Activated CD4-positive, alpha-beta T cell treated with anti-CD3 and anti-CD28 coated beads, Interleukin-2, Interleukin-6, amounts not matched to agents 100 ng/mL and 50 ng/mL, durations not matched to agents 16 hours and 8 hours (primary cell): ENCODE measurements around the gene CNP.

Experiments
- DNase-seq: peaks from one replicate; pipeline ENCODE4 v3.0.0-alpha.2; 2020

The CNP gene

DNA sequence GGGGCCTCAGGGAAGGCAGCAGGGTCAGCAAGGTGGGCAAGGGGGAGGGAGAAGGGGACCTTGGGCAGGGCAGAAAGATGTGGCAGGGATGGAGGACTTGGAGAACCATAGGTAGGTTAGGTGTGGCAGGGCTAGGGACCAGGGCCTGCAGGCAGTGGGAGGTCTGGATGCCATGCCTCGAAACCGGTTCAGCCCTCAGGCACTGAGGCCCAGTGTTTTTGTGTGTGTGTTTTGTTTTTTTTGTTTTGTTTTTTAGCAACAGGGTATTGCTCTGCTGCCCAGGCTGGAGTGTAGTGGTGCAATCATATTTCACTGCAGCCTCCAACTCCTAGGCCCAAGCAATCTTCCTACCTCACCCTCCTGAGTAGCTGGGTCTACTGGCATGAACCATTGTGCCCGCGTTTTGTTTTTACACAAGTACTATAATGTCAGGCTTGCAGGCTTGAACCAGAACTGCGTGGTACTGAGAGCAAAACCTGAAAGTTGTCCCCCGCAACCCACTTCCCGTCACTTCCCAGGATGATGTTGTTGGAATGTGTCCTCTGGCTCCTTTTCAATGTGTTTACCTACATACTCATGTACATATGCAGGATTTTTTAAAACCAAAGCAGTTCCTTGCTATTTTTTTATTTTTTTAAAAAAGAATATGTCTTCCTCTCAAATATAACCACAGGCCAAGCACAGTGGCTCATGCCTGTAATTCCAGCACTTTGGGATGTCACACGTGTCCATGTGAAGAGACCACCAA lies 23.8 kb upstream of the CNP start:
- DNase-seq = no peak

DNA sequence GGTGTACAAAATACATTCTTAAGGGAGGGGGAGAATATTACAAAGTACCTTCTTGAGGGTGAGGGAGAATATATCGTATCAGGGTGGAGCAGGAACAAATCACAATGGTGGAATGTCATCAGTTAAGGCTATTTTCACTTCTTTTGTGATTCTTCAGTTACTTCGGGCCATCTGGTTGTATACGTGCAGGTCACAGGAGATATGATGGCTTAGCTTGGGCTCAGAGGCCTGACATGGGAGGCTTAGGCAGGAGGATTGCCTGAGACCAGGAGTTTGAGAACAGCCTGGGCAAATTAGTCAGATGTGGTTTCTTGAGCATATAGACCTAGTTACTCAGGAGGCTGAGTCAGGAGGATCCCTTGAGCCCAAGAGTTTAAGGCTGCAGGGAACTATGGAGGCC lies 23.1 kb upstream of the CNP start:
- DNase-seq = no peak

DNA sequence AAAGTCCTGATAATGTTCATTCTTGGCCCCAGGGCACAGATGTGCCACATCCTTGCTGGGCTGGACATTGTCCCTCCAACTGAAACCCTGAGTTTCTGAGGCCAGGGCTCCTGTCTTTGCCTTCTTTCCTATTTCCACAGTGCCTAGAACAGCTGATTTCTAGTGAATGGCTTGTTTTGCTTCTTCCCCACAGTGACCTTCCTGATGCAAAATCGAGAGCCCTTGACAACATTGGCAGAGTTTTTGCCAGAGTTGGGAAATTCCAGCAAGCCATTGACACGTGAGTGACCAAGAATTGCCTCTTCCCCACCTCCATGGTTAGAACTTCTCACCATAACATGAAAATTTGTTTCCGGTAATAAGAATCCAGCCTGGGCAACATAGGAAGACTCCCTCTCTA lies 21.7 kb upstream of the CNP start:
- DNase-seq = no peak

DNA sequence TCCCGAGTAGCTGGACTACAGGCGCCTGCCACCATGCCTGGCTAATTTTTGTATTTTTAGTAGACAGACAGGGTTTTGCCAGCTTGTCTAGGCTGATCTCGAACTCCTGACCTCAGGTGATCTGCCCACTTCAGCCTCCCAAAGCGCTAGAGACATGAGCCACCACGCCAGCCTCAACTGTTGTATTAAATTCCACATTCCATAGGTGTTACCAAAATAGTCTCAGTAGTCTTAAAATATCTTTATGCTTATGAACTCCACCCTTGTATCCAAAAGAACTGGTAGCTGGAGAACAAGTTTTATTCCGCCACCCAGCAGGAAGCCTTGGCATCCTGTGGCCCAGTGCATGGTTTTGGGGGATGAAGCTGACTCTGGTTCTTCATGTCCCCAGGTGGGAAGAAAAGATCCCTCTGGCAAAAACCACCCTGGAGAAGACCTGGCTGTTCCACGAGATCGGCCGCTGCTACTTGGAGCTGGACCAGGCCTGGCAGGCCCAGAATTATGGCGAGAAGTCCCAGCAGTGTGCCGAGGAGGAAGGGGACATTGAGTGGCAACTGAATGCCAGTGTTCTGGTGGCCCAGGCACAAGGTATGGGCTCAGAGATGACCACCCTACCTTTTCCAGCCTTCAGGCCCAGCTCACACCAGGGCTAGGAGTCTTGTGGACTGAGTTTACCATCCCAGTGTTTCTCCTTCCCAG lies 17.7 kb upstream of the CNP start:
- no peak for DNase-seq

DNA sequence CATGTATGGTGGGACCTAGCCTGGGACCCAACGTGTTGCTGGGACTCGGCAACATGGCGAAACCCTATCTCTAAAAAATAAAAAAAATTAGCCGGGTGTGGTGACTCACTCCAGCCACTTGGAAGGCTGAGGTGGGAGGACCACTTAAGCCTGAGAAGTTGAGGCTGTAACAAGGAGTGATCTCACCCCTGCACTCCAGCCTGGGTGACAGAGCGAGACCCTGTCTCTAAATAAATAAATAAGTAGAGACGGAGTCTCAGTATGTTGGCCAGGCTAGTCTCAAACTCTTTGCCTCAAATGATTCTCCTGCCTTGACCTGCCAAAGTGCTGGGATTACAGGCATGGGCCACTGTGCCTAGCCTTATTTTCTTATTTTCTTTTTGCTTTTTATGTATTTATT lies 10.1 kb upstream of the CNP start:
- no peak for DNase-seq

DNA sequence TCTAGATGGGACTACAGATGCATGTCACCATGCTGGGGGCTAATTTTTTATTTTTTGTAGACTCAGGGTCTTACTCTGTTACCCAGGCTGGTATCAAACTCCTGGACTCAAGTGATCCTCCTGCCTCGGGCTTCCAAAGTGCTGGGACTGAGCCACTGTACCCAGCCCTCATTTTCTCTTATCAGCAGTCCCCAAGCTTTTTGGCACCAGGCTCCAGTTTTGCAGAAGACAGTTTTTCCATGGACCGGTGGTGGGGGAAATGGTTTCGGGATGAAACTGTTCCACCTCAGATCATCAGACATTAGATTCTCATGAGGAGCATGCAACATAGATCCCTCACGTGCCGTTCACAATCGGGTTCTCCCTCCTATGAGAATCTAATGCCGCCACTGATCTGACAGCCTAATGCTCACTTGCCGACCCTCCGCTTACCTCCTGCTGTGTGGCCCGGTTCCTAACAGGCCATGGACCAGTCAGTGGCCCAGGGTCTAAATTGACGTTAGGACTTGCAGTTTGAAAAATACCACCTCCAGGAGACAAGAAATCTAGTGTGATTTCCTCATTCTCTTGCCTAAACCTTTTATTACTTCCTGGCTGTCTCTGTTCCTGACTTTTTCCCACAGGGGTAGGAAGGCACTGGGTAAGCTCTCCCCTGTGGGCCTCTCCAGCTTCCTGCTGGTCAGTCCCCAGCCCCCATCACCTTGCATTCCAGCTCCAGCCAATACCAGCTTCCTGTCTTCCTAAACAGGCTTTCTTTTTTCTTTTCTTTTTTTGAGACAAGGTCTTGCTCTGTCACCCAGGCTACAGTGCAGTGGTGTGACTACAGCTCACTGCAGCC lies 9.3 kb upstream of the CNP start:
- no peak for DNase-seq

DNA sequence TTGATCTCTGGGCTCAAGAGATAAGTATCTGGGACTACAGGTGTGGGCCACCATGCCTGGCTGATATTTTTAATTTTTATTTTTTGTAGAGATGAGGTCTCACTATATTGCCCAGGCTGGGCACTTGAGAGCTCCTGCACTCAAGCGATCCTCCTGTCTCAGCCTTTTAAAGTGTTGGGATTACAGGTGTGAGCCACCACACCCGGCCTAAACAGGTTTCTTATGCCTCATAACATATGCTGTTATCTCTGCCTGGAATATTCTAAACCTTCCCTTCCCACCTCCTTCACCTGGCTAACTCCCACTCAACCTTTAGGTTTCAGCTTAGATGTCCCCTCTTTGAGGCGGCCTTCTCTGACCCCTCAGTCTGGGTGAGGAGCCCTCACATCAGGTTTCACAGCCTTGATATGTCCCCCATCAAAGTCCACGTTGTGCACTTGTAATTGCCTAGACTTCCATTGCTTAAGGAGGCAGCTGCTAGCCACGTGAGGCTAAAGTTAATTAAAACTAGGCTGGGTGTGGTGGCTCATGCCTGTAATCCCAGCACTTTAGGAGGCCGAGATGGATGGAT lies 8.6 kb upstream of the CNP start:
- no peak for DNase-seq

DNA sequence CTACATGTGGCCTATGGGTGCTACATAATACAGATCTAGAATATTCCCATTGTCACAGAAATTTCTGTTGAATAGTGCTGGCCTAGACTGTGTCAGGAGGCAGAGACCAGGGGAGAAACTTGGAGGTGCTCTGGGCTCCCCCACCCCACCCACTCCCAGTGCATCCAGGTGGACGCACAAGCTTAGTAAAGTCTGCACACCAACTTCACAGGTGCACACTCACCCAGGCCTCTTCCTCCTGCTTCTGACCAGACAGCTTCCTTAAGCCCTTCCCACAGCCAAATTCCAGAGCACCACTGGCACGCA lies 7.6 kb upstream of the CNP start:
- no peak for DNase-seq

DNA sequence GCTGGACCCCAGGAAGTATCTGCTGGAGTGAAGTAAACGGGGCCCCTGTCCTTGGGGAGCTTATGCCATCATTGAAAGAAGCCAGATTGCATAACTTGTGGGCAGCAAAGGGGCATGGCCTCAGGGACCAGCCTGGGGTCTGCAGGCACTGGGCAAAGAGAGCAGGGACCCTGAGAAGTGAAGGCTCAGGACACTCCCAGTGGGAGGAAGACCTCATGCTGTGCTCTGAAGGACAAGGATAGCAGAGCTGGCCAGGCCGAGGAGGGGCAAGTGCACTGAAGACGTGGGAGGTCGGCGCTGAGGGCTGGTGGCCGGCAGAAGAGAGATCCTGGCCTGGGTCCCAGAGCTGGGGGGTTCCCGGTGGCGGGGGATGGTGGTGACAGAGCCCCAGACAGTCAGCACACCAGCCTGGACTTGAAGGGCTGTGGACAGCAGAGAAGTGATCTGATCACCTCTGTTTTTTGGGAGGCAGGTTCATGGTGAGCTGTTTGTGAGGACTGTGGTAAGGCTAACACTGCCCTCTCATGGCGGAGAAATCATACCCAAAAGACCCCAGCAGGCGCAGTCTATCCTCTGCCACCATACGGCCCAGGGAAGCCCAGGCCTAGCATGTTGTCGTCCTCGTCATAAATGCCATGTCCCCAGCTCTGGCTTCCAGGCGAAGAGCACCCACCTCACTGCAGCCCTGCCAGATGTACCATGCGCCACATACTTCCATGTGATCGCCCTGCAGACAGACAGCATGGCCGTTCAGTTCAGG lies 7.1 kb upstream of the CNP start:
- no peak for DNase-seq

DNA sequence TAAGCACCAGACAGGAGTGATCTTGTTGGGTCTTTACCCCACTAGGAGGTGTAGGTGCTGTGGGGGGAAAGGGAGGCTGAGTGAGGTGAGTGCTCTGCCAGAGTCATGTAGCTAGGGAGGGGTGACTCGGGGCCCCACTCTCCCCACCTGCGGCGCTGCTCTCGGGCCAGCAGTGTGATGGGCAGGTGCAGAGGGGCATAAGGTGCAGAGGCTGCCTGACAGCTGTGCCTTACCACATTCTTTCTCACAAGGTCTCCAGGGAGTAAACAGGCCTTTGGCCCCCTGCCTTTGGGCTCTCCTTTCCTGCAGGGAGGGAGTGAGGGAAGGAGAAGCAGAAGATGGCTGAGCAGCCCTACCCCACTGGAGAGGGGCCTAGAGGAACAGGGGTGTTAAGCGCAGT lies 4.5 kb upstream of the CNP start:
- no peak for DNase-seq

DNA sequence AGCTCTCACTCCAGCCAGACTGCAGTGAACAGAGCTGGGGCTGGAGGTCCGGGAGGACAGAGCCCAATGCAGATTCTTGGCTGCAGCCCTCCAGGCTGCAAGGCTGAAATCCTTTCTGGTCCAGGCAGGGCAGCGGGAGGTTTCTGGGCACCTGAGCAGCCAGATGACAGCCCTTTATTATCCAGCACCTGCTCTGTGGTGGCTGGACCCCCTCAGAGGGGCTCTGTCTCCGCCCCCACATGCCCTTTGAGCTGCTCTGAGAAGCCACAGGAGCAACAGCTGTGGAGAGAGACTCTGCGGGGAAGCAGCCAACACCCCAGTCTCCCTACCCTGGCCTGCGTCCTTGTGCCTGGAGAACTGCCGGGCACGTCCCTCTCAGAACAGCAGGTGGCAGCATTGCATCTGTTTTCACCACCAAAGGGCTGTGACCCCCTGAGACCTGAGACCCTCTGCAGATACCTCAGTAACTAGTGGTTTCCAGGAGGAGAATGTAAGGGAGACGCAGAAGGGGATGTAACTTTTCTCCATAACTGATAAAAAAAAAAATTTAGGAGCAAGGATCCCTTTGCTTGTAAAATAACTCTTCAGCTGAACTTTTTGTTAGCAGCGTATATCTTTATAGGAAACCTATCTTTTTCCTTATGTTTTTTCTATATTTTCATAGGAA lies 3.7 kb upstream of the CNP start:
- peak; percentile 79 for DNase-seq

DNA sequence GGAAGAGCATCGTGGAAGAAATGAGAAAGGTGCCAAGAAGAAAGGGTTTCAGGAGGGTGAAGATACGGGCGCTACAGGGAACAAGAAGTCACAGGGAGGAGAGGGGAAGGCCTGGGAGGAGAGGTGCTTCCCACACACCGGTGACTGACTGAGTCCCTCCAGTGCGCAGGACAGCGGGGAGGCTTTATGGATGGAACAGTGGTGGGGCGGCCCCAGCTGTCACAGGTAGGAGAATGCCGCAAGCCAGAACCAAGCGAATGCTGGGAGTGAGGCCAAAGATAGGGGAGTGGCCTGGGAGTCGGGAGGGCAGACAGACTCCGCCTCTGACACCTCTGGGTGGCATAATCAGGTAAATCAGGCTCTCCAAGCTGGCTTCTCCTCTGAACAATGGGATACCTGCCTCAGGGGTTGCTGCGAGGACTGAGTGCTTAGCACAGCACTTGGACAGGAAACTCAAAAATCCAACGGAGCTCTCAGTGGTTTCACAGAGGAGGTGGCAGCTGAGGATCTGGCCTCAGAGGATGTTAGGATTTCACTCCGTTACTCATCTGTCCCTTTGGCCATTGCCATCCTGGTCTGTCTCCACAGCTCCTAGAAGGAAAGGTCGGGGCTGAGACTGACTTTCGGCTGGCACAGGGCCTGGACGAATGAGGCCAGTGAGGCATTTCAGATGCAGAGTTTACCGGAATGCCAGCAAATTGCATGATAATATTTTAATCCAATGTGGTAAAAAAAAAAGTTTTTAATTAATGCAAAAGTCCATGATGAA lies 717 bp upstream of the CNP start:
- DNase-seq = peak; percentile 74

DNA sequence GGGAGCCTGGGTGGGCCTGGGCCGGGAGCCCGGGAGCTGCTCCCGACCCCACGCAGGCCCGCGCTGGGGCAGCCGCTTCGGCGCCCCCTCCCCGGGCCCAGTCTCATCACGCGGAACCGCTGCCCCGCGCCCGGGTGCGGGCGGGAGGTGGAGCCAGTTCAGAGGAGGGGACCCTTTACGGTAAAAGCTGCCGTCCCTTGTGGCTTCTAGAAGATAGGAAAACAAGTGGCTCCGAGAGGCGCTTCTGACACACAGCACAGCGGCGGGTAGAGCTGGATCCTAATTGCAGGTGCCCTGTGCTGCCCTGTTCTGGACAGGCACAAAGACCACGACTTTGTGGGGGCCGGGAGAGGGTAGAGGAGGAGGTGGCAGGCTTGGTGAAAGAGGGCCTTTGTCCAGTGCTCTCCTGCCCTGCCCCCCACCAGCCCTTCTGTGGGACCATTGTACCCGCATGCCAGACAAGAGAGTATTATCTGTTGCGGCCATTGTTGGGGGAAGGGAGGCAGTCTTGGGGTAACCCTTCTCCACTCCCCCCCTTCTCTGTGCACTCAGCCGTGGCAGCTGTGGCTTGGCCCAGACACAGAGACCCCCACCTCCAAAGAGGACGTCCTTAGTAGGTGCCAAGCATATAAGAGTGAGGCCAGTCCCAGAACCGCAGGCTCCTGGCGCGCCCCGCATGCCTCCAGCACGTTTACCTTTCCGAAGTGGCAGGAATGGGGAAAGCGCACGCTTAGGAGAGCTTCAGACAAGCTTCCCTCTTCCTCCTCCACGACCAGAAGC lies 736 bp downstream of the CNP start:
- peak; percentile 51 for DNase-seq

DNA sequence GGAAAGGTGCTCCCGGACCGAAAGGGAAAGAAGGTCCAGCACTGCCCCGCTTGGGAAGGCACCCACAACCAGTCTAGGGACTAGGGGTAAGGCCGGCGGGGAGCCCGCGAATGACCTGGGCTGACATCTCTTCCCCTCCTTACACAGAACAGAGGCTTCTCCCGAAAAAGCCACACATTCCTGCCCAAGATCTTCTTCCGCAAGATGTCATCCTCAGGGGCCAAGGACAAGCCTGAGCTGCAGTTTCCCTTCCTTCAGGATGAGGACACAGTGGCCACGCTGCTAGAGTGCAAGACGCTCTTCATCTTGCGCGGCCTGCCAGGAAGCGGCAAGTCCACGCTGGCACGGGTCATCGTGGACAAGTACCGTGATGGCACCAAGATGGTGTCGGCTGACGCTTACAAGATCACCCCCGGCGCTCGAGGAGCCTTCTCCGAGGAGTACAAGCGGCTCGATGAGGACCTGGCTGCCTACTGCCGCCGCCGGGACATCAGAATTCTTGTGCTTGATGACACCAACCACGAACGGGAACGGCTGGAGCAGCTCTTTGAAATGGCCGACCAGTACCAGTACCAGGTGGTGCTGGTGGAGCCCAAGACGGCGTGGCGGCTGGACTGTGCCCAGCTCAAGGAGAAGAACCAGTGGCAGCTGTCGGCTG lies 1.5 kb downstream of the CNP start:
- no peak for DNase-seq

DNA sequence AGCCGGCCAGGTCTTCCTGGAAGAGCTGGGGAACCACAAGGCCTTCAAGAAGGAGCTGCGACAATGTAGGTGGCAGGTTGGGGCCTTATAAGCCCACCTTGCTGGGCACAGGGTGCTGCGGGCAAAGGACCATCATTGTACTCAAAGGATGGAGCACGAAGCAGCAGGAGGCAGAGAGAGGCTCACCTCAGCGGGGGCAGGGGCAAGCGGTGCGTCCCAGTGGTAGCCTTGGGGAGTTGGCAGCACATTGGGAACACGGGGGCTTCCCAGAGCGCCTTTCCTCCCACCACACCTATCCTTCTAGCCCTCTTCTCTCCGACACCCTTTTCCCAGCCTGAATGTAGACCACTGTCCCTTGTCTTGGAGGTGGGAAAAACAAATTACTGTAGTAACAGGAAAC lies 2.1 kb downstream of the CNP start:
- DNase-seq = no peak

DNA sequence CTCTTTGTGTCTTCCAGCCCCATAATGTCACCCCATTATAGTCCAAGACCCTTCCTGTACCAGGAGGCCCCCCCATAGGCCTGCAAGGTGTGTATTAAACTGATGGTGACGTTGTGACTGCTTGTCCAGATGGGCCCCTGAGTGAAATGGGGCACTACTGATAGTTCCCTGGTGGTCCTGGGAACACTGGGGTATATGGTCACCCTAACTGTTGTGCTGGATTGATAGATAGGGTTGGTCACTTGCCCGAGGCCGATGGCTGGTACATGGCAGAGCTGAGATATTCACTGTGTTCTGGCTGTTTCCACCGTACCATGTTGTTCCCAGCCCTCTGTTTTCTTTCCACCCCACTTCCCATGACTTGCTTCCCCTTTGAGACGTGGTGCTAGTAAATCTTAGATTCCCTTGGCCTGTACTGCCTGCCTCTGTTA lies 4.3 kb downstream of the CNP start:
- DNase-seq = no peak

DNA sequence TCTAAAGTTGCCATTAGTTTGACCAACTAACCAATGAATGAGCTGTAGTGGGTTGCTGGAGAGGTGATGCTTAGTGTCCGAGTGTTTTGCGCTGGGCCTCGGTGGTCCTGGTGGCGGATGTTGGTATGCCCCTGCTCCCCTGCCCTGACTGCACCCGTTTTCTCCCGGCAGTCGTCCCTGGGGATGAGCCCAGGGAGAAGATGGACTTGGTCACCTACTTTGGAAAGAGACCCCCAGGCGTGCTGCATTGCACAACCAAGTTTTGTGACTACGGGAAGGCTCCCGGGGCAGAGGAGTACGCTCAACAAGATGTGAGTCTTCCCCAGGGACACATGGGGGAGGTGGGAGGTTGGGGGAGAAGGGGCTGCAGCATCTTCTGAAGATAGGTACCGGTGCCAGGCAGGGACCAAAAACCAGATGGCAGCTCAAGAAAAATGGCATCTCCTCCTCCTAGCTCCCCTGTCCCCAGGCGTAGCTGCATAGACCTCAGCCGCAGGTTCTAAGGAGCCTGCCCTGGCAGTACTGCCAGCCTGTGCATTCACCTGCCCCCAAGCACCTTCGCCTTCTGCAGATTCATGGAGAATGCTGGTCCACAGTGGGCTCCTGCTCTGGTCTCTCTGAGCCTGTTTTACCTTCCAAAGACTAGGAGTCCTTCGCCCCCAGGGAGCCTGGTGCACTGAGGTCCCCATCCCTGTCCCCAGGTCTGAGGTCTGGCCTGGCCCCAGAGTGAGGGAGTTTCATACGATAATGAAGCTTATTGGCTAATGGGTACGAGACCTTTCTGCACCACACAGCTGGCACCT lies 5.3 kb downstream of the CNP start:
- no peak for DNase-seq

DNA sequence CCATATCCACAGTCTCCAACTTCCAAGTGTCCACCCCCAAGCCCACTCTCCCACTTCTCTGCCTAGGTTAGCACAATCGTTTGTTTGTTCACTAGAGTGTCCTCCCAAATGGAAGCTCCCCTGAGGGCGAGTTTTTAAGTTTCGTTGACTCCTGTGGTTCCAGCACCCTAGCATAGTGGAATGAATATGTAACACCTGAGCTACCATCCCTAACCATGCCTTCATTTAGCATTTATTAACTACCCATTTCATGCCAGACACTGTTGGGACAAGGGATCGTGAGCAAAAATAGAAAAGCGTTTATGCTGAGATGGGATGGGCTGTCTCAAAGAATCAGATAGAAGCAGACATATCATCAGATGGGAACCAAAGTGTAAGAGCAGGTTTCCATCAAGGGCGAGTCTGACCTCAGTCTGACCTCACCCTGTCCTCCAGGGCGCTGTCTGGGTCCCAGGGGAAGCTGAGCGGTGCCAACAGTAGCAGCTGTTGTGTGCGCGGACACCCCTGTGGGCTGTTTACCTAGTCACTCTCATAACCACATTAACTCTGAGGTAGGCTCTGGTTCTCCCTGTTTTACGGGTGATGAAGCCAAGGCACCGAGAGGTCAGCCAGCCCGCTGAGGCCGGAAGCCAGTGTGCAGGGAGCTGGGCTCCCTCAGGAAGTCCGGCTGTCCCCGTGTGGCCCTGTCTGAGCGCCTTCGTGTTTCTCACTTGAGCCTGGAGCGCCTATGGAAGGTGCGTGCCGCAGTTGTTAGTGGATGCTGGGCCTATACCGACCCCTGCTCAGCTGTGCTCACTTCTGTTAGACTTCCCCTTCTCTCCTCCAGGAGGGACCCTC lies 6.2 kb downstream of the CNP start:
- DNase-seq = no peak
